OCI-LY1 (cell line): ENCODE data around the gene CASQ1.

ENCODE experiments used
- CTCF ChIP-seq: fragments of 200-600 bp; sonication (generic), shearing (Covaris generic); IDR thresholded peaks from 2 replicates; pipeline ENCODE4 v1.5.1; 2017; ENCODE audit warnings: mild to moderate bottlenecking, antibody characterized with exemption, low read length, moderate library complexity, mixed read lengths
- EZH2 ChIP-seq: fragments of 200-600 bp; sonication (generic), shearing (Covaris generic); IDR thresholded peaks from 2 replicates; pipeline ENCODE4 v1.8.0; 2017; ENCODE audit warnings: borderline replicate concordance, mixed run types, mild to moderate bottlenecking, antibody characterized with exemption, low read length, moderate library complexity, mixed read lengths

- TF ChIP-seq CTCF (no peak), EZH2 (no peak)
These were observed 30.7 kb downstream of the CASQ1 start for GRCh38 chr1:160221089-160221488.
